Chondrocyte (in vitro differentiated cells): ENCODE data around the gene CUEDC1. TPM values are rescaled to one million over a fixed set of nuclear protein-coding genes. Genes with fewer than 3 reads are reported as not detected.

Experiments used
- DNase-seq: peaks from one replicate; pipeline ENCODE4 v3.0.0; 2021; ENCODE audit warnings: mixed read lengths, low spot score
- H3K27ac Mint-ChIP-seq: one replicate; pipeline ENCODE4 v1.8.0; 2021; ENCODE audit warnings: mild to moderate bottlenecking, moderate library complexity, mixed read lengths; ENCODE audit not compliant: unreplicated experiment
- H3K27me3 Mint-ChIP-seq: 2 replicates; pipeline ENCODE4 v1.8.0; 2021; ENCODE audit warnings: low read depth, mixed read lengths
- H3K36me3 Mint-ChIP-seq: 2 replicates; pipeline ENCODE4 v1.8.0; 2021; ENCODE audit warnings: low read depth, mixed read lengths
- H3K4me1 Mint-ChIP-seq: 2 replicates; pipeline ENCODE4 v1.8.0; 2021; ENCODE audit warnings: low read depth, mild to moderate bottlenecking, mixed read lengths
- H3K4me3 Mint-ChIP-seq: one replicate; pipeline ENCODE4 v1.8.0; 2021; ENCODE audit warnings: mild to moderate bottlenecking, moderate library complexity, mixed read lengths; ENCODE audit not compliant: unreplicated experiment
- H3K9me3 Mint-ChIP-seq: 2 replicates; pipeline ENCODE4 v1.8.0; 2021; ENCODE audit warnings: low read depth, mixed read lengths
- CTCF ChIP-seq: fragments of 200-600 bp; sonication (generic); IDR thresholded peaks from 2 replicates; pipeline ENCODE4 v1.5.0; 2021; ENCODE audit warnings: antibody characterized with exemption, mild to moderate bottlenecking, moderate library complexity
- total RNA-seq: library from RNA; stranded (reverse); gene quantifications from 3 replicates; pipeline ENCODE4 v1.2.1, GENCODE V29; 2021

Gene CUEDC1
- total RNA-seq, 1 donor from 2014 or later = 41.9 TPM

- peaks cover 60% of the 10 kb centered on the region for H3K4me1 Mint-ChIP-seq
- no peaks in the 10 kb centered on the region for H3K9me3 Mint-ChIP-seq
- no peaks in the 10 kb centered on the region for H3K36me3 Mint-ChIP-seq
- peak; percentile 10 for TF ChIP-seq CTCF
- peak overlapping the region; percentile 90 for H3K27ac Mint-ChIP-seq
- no peak overlapping the region for H3K4me3 Mint-ChIP-seq
- no peaks in the 10 kb centered on the region for H3K27me3 Mint-ChIP-seq
- no peak for DNase-seq
These were observed 65.0 kb downstream of the CUEDC1 start for GRCh38 chr17:57889892-57890856.

GRCh38 chr17:57889252-57889651 lies 66.0 kb downstream of the CUEDC1 start:
- no peak for TF ChIP-seq CTCF
- peaks cover 57% of the 10 kb centered on the region for H3K4me1 Mint-ChIP-seq
- H3K9me3 Mint-ChIP-seq = no peaks in the 10 kb centered on the region
- H3K36me3 Mint-ChIP-seq = peaks cover 6% of the 10 kb centered on the region
- no peak for DNase-seq
- H3K27me3 Mint-ChIP-seq = no peaks in the 10 kb centered on the region
- H3K4me3 Mint-ChIP-seq = no peak overlapping the region
- H3K27ac Mint-ChIP-seq = peak overlapping the region; percentile 3

- DNase-seq = no peak
- Mint-ChIP-seq H3K4me3 (no peak overlapping the region), H3K27me3 (no peaks in the 10 kb centered on the region), H3K9me3 (no peaks in the 10 kb centered on the region), H3K27ac (no peak overlapping the region), H3K36me3 (peaks cover 6% of the 10 kb centered on the region), H3K4me1 (peaks cover 55% of the 10 kb centered on the region)
- no peak for TF ChIP-seq CTCF
These were observed 66.6 kb downstream of the CUEDC1 start for GRCh38 chr17:57888311-57889216.

GRCh38 chr17:57887161-57887560 lies 68.1 kb downstream of the CUEDC1 start:
- TF ChIP-seq CTCF = no peak
- DNase-seq = no peak
- H3K4me3 Mint-ChIP-seq = no peak overlapping the region
- no peak overlapping the region for H3K27ac Mint-ChIP-seq
- no peaks in the 10 kb centered on the region for H3K27me3 Mint-ChIP-seq
- H3K4me1 Mint-ChIP-seq = peaks cover 50% of the 10 kb centered on the region
- no peaks in the 10 kb centered on the region for H3K9me3 Mint-ChIP-seq
- peaks cover 10% of the 10 kb centered on the region for H3K36me3 Mint-ChIP-seq

GRCh38 chr17:57886020-57886419 lies 69.2 kb downstream of the CUEDC1 start:
- Mint-ChIP-seq H3K27me3 (no peaks in the 10 kb centered on the region), H3K36me3 (peaks cover 10% of the 10 kb centered on the region), H3K9me3 (no peaks in the 10 kb centered on the region), H3K27ac (no peak overlapping the region), H3K4me1 (peaks cover 50% of the 10 kb centered on the region), H3K4me3 (no peak overlapping the region)
- no peak for DNase-seq
- no peak for TF ChIP-seq CTCF
